ENCODE measurements around the gene FDPS. TPM values are rescaled to one million over a fixed set of nuclear protein-coding genes. Genes with fewer than 3 reads are reported as not detected.

FDPS gene
- total RNA-seq, 1 donor from 2014 or later = 265 TPM

DNA sequence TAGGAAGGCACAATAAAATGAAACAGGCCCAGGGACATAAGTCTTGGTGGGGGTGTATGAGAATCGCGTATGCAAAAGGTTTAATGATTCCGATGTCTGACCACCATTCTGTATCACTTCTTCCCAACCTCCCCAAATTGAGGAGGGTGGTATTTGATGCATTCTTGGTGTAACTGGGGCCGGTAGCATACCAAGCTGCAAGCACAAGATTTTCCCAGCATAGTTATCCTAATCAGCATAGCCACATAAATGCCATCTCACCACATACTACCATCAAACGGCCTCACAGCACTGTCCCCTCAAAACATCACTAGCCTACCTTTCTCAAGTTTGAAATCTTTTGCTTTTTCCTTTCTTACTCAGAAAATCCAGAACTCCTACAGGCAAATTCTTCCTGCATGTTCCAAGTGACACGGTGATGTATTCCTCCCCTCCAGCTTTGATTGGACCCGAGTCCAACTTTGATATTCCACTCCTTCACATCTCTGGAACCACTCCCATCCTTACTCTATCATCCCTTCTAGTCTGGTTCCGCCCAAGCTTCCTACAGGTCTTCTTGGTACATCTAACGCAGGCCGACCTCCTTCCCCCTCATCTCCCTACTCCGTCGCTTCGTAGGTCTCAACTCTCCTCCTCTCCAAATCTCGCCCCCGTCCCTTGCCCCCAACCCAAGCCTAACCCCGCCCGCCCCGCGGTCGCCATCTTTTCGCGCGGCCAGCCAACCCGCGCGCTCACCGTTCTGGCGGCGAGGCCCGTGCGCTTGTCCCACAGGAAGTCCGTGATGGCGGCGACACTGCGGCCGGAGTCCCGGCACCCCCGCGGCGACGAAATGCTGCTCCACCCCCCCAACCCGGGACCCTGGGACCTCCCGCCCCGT is 36.0 kb upstream of the FDPS start:
- TF ChIP-seq, protein P1, sequence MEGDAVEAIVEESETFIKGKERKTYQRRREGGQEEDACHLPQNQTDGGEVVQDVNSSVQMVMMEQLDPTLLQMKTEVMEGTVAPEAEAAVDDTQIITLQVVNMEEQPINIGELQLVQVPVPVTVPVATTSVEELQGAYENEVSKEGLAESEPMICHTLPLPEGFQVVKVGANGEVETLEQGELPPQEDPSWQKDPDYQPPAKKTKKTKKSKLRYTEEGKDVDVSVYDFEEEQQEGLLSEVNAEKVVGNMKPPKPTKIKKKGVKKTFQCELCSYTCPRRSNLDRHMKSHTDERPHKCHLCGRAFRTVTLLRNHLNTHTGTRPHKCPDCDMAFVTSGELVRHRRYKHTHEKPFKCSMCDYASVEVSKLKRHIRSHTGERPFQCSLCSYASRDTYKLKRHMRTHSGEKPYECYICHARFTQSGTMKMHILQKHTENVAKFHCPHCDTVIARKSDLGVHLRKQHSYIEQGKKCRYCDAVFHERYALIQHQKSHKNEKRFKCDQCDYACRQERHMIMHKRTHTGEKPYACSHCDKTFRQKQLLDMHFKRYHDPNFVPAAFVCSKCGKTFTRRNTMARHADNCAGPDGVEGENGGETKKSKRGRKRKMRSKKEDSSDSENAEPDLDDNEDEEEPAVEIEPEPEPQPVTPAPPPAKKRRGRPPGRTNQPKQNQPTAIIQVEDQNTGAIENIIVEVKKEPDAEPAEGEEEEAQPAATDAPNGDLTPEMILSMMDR (IDR thresholded peaks at IDR 0.05; ENCODE audit: partially characterized antibody, unreplicated experiment) = no peak
- Mint-ChIP-seq H3K36me3 (ENCODE audit: unreplicated experiment) (no peaks in the 10 kb centered on the region), H3K27ac (ENCODE audit: unreplicated experiment) (peak overlapping the region; percentile 93), H3K4me1 (ENCODE audit: low read depth, unreplicated experiment) (peaks cover 11% of the 10 kb centered on the region), H3K27me3 (ENCODE audit: unreplicated experiment) (peaks cover 8% of the 10 kb centered on the region), H3K9me3 (ENCODE audit: unreplicated experiment) (peaks cover 15% of the 10 kb centered on the region), H3K4me3 (ENCODE audit: unreplicated experiment) (peak overlapping the region; percentile 100)
- no peak for DNase-seq

DNA sequence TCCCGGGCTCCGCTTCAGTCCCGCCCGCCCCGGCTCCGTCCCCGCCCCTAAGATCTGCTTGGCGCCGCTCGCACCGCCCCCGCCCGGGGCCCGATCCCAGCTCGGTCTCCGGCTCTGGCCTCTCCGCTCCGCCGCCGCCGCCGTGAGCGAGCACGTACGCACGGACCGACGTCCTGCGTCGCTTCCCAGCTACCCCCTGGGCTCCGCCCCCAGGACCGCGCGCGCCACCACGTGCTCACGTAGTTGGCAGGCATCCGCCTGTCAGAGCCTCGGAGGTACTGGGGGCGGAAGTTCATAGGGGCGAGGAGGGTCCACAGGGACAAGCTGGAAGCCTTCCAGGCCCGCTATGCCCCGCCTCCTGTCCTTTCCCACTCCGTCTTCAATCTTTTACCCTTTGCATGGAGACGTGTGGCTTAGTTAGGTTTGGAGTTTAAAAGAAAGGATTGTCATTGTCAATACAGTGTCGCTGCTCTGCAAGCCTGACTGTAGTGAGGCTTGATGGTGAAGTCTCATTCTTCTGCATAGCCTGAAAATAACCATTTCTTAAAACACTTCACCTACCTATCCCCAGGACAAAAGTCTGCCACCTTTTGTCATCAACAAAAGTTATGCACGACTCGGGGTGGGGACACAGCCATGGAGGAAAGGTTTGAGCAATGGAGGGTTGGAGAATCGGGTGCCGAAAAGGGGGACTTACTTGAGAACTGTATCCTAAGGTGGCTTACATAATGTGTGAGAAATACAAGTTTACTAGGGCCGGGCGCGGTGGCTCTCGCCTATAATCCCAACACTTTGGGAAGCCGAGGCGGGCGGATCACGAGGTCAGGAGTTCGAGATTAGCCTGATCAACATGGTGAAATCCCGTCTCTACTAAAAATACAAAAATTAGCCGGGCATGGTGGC is 35.1 kb upstream of the FDPS start, which contains the start of gene CLK2:
Gene CLK2 (minus strand): TSS at position 162 of the 903 bp plus-strand sequence. CDS start 2,527 bp downstream, outside the sequence.
- Mint-ChIP-seq H3K4me1 (ENCODE audit: low read depth, unreplicated experiment) (peaks cover 13% of the 10 kb centered on the region), H3K36me3 (ENCODE audit: unreplicated experiment) (no peaks in the 10 kb centered on the region), H3K4me3 (ENCODE audit: unreplicated experiment) (peak within 1 kb of the TSS; percentile 100), H3K27ac (ENCODE audit: unreplicated experiment) (peak within 1 kb of the TSS; percentile 93), H3K27me3 (ENCODE audit: unreplicated experiment) (peaks cover 11% of the 10 kb centered on the region), H3K9me3 (ENCODE audit: unreplicated experiment) (peaks cover 15% of the 10 kb centered on the region)
- TF ChIP-seq, protein P1 (IDR thresholded peaks at IDR 0.05; ENCODE audit: partially characterized antibody, unreplicated experiment) = no peak
- peak; percentile 98 for DNase-seq

DNA sequence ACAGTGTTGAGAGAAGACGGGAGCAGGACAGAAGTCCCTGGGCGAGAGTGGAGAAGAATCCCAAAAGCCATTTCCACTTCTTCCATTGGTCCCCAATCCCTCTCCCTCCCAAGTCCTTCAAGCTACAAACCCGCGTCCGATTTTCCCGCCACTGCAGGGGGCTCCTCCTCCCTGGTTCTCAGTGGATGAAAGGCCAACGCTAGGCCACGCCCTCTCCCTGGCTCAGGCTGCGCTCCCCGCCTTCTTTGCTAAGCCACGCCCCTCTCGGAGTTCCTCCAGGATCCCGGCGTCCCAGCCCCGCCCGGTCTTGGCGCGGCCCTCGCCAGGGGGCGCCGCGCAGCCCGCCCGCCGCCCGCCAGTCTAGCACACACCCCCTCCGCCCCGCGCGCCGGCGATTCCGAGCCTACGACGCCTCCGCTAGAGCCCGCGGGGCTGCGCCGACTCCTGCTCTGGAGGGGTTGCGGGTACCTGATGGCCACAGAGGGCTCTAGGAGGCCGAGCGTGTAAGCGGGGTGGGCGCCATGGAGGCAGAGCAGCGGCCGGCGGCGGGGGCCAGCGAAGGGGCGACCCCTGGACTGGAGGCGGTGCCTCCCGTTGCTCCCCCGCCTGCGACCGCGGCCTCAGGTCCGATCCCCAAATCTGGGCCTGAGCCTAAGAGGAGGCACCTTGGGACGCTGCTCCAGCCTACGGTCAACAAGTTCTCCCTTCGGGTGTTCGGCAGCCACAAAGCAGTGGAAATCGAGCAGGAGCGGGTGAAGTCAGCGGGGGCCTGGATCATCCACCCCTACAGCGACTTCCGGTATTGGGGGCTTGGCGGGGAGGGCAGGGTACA is 31.4 kb upstream of the FDPS start, which contains the start of gene HCN3:
Gene HCN3 (plus strand): TSS at position 394 of the 832 bp plus-strand sequence. CDS start 128 bp downstream, at position 522.
- Mint-ChIP-seq H3K4me3 (ENCODE audit: unreplicated experiment) (peak within 1 kb of the TSS; percentile 81), H3K27ac (ENCODE audit: unreplicated experiment) (peak within 1 kb of the TSS; percentile 48), H3K4me1 (ENCODE audit: low read depth, unreplicated experiment) (peaks cover 19% of the 10 kb centered on the region), H3K9me3 (ENCODE audit: unreplicated experiment) (peaks cover 14% of the 10 kb centered on the region), H3K36me3 (ENCODE audit: unreplicated experiment) (no peaks in the 10 kb centered on the region), H3K27me3 (ENCODE audit: unreplicated experiment) (peaks cover 8% of the 10 kb centered on the region)
- peak; percentile 100 for DNase-seq
- TF ChIP-seq, protein P1 (IDR thresholded peaks at IDR 0.05; ENCODE audit: partially characterized antibody, unreplicated experiment) = peak; percentile 73

DNA sequence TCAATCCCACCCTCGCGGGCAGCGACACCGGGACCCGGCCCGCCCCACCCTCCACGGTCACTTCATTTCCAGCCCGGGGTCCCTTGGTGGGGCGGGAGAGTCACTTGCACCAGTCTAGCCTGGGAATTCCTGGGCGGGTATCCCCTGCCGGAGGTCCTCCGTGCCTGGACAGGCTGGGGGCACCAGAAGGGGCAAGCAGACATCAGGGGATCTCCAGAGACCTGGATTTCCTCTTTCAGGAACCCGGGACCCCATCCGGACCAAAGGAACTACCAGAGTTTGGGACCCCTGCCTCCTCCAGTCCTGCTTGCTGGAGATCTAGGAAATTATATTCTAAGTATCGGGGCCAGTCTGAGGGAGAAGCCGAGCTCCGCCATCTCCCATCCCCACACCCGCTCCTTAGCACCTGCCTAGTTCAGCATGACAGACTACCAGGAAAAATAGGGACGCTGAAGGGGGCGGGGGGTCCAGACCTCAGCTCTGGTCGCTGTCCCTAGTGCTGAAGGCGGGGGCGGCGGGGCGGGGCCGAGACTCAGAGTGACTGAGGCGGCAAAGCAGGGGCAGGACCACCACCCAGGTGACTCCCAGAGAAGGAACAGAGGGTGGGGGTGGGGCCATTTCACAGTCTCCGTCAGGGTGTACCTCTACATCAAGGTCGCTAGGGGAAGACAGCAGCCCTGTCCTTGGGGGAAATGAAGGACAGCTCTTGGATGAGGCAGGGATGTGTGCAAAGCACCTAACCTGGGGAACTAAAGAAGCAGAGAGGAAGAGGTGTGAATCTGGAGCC is 30.6 kb upstream of the FDPS start:
- TF ChIP-seq, protein P1 (IDR thresholded peaks at IDR 0.05; ENCODE audit: partially characterized antibody, unreplicated experiment) = no peak
- H3K27ac Mint-ChIP-seq (ENCODE audit: unreplicated experiment) = peak overlapping the region; percentile 48
- peaks cover 3% of the 10 kb centered on the region for H3K27me3 Mint-ChIP-seq (ENCODE audit: unreplicated experiment)
- H3K4me3 Mint-ChIP-seq (ENCODE audit: unreplicated experiment) = peak overlapping the region; percentile 81
- peak; percentile 66 for DNase-seq
- H3K36me3 Mint-ChIP-seq (ENCODE audit: unreplicated experiment) = no peaks in the 10 kb centered on the region
- peaks cover 13% of the 10 kb centered on the region for H3K4me1 Mint-ChIP-seq (ENCODE audit: low read depth, unreplicated experiment)
- peaks cover 9% of the 10 kb centered on the region for H3K9me3 Mint-ChIP-seq (ENCODE audit: unreplicated experiment)
